HepG2 (cell line): Measurements from ENCODE around the gene SSH3. TPM values are rescaled to one million over a fixed set of nuclear protein-coding genes. Genes with fewer than 3 reads are reported as not detected.

ENCODE experiments used
- ARNT ChIP-seq: fragments of 450-650 bp; IDR thresholded peaks from 2 replicates; pipeline ENCODE4 v1.6.1; 2017
- EED ChIP-seq: sonication (generic); formaldehyde crosslinking; IDR thresholded peaks from 2 replicates; pipeline ENCODE4 v1.5.0; 2020; ENCODE audit warnings: mild to moderate bottlenecking, missing genetic modification reagents
- GABPA ChIP-seq, 2 experiments: IDR thresholded peaks; 2 replicates each; pipeline ENCODE4 v1.6.1; 2011 to 2016; ENCODE audit warnings: low read depth in 2 of 2, low read length in 1 of 2, missing biosample characterization in 1 of 2, missing genetic modification characterization in 1 of 2
- HNRNPH1 ChIP-seq: fragments of 200-400 bp; formaldehyde crosslinking; optimal IDR thresholded peaks from 2 replicates; pipeline ENCODE3; 2017; ENCODE audit warnings: mild to moderate bottlenecking, low read depth, low read length
- KLF9 ChIP-seq: IDR thresholded peaks from 2 replicates; pipeline ENCODE4 v1.6.1; 2016; ENCODE audit warnings: low read depth
- MXD3 ChIP-seq: IDR thresholded peaks from 2 replicates; pipeline ENCODE4 v1.6.1; 2016; ENCODE audit warnings: mild to moderate bottlenecking, missing biosample characterization, missing genetic modification reagents
- NR2F2 ChIP-seq: IDR thresholded peaks from 2 replicates; pipeline ENCODE4 v1.6.1; 2012; ENCODE audit warnings: low read depth, inconsistent platforms, borderline replicate concordance
- RBFOX2 ChIP-seq: fragments of 200-400 bp; formaldehyde crosslinking; IDR thresholded peaks from 2 replicates; pipeline ENCODE4 v1.6.1; 2017; ENCODE audit warnings: low read depth, mild to moderate bottlenecking, low read length
- SALL1 ChIP-seq: sonication (generic); formaldehyde crosslinking; IDR thresholded peaks from 2 replicates; pipeline ENCODE4 v1.8.0; 2022; ENCODE audit warnings: mild to moderate bottlenecking, missing genetic modification reagents
- TCF7L2 ChIP-seq: IDR thresholded peaks from 2 replicates; pipeline ENCODE4 v1.6.1; 2011; ENCODE audit warnings: mild to moderate bottlenecking, low read depth, low read length, moderate library complexity
- TFAP4 ChIP-seq: sonication (generic); IDR thresholded peaks from 2 replicates; pipeline ENCODE4 v1.6.1; 2016; ENCODE audit warnings: low read depth, borderline replicate concordance
- ZIK1 ChIP-seq: sonication (generic); formaldehyde crosslinking; IDR thresholded peaks from 2 replicates; pipeline ENCODE4 v1.5.0; 2020; ENCODE audit warnings: mild to moderate bottlenecking, low read depth, missing genetic modification reagents, borderline replicate concordance
- ZNF234 ChIP-seq: sonication (generic); formaldehyde crosslinking; conservative IDR thresholded peaks from 2 replicates; pipeline ENCODE4 v1.5.1; 2020; ENCODE audit warnings: mild to moderate bottlenecking, missing genetic modification reagents
- ZNF468 ChIP-seq: sonication (generic); formaldehyde crosslinking; IDR thresholded peaks from 2 replicates; pipeline ENCODE4 v1.8.0; 2022; ENCODE audit warnings: mild to moderate bottlenecking, moderate library complexity, missing genetic modification reagents
- ZNF564 ChIP-seq: sonication (generic); formaldehyde crosslinking; IDR thresholded peaks from 2 replicates; pipeline ENCODE4 v1.8.1; 2023; ENCODE audit warnings: mild to moderate bottlenecking, missing genetic modification reagents
- ZNF567 ChIP-seq: sonication (generic); formaldehyde crosslinking; IDR thresholded peaks from 2 replicates; pipeline ENCODE4 v1.8.1; 2023; ENCODE audit warnings: mild to moderate bottlenecking, missing genetic modification reagents, borderline replicate concordance
- ZNF605 ChIP-seq: sonication (generic); formaldehyde crosslinking; IDR thresholded peaks from 2 replicates; pipeline ENCODE4 v1.8.0; 2022; ENCODE audit warnings: mild to moderate bottlenecking, missing genetic modification reagents
- ZNF660 ChIP-seq: sonication (generic); formaldehyde crosslinking; IDR thresholded peaks from 2 replicates; pipeline ENCODE4 v1.5.1; 2020; ENCODE audit warnings: mild to moderate bottlenecking, low read depth, missing genetic modification reagents, borderline replicate concordance
- ZNF839 ChIP-seq: sonication (generic); formaldehyde crosslinking; IDR thresholded peaks from 2 replicates; pipeline ENCODE4 v1.4.0; 2020; ENCODE audit warnings: missing genetic modification reagents, mild to moderate bottlenecking, borderline replicate concordance
- ZNF841 ChIP-seq: sonication (generic); formaldehyde crosslinking; IDR thresholded peaks from 2 replicates; pipeline ENCODE4 v1.8.1; 2023; ENCODE audit warnings: missing genetic modification reagents, borderline replicate concordance
- polyA plus RNA-seq, 8 experiments: library from polyadenylated mRNA; depleted of rRNA in 3 of 8; stranded (reverse) in 7 of 8; unstranded in 1 of 8; fragments of >200 nt; fragmentation: Illumina TruSeq in 4 of 8; extraction: Trizol in 4 of 8; gene quantifications; 2 replicates each; pipeline versions ENCODE4 v1.2.1 to v1.2.3, GENCODE V29; 2011 to 2016; ENCODE audit warnings: low read depth in 4 of 8, missing spikeins in 1 of 8, mixed read lengths in 1 of 8; ENCODE audit not compliant: insufficient read depth in 1 of 8
- total RNA-seq, 5 experiments: library from RNA; depleted of rRNA; stranded (reverse); fragments of >200 nt; fragmentation: Illumina TruSeq; extraction: Trizol; gene quantifications; 2 replicates each; pipeline ENCODE4 v1.2.3, GENCODE V29; 2016; ENCODE audit warnings: low read depth in 1 of 5
- TF ChIP-seq, protein P1 (sequence below): sonication (generic); formaldehyde crosslinking; IDR thresholded peaks from 2 replicates; pipeline ENCODE4 v1.8.0; 2022; ENCODE audit warnings: missing genetic modification reagents, mild to moderate bottlenecking, moderate library complexity, borderline replicate concordance
- TF ChIP-seq, protein P2 (sequence below), 2 experiments: sonication (generic) in 1 of 2; formaldehyde crosslinking in 1 of 2; IDR thresholded peaks; 2 replicates each; pipeline versions ENCODE4 v1.6.1 to v1.9.0; 2014 to 2022; ENCODE audit warnings: antibody characterized with exemption in 1 of 2, borderline replicate concordance in 1 of 2, inconsistent platforms in 1 of 2, low read depth in 1 of 2, missing genetic modification reagents in 1 of 2

SSH3 gene
- total and polyA plus RNA-seq, 2 of the 13 experiments (the other 11 are each of a cell fraction or from before 2014, with no cell fraction given): 12.4 to 18.8 TPM

- TF ChIP-seq ZNF839 (no peak), ZNF564 (CRISPR knock-in tag) (peak; percentile 23; the same call in 1 of the 2 replicates), ZNF841 (CRISPR knock-in tag) (0 out of 2 replicates have a peak, but pooled peaks have one; percentile 10), TCF7L2 (no peak), EED (CRISPR knock-in tag) (peak; percentile 11; the same call in 1 of the 2 replicates), HNRNPH1 (peak; percentile 5), NR2F2 (no peak; the same call in 1 of the 2 replicates), ZNF234 (CRISPR knock-in tag) (no peak), RBFOX2 (no peak), ZNF567 (CRISPR knock-in tag) (peak; percentile 96; the same call in 1 of the 2 replicates), ZNF660 (CRISPR knock-in tag) (no peak), KLF9 (CRISPR knock-in tag) (no peak), MXD3 (CRISPR knock-in tag) (no peak), ZIK1 (CRISPR knock-in tag) (no peak; the same call in 1 of the 2 replicates), GABPA (IDR thresholded peaks at IDR 0.05; ENCODE audit: low read depth, low read length) (no peak), GABPA (CRISPR knock-in tag; IDR thresholded peaks at IDR 0.05; ENCODE audit: low read depth) (no peak), SALL1 (CRISPR knock-in tag) (no peak), ZNF605 (CRISPR knock-in tag) (peak; percentile 57), TFAP4 (peak; percentile 27; the same call in 1 of the 2 replicates), ARNT (no peak), ZNF468 (CRISPR knock-in tag) (peak; percentile 36; the same call in 1 of the 2 replicates)
- TF ChIP-seq, protein P1, sequence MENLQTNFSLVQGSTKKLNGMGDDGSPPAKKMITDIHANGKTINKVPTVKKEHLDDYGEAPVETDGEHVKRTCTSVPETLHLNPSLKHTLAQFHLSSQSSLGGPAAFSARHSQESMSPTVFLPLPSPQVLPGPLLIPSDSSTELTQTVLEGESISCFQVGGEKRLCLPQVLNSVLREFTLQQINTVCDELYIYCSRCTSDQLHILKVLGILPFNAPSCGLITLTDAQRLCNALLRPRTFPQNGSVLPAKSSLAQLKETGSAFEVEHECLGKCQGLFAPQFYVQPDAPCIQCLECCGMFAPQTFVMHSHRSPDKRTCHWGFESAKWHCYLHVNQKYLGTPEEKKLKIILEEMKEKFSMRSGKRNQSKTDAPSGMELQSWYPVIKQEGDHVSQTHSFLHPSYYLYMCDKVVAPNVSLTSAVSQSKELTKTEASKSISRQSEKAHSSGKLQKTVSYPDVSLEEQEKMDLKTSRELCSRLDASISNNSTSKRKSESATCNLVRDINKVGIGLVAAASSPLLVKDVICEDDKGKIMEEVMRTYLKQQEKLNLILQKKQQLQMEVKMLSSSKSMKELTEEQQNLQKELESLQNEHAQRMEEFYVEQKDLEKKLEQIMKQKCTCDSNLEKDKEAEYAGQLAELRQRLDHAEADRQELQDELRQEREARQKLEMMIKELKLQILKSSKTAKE: no peak
- TF ChIP-seq, protein P2, sequence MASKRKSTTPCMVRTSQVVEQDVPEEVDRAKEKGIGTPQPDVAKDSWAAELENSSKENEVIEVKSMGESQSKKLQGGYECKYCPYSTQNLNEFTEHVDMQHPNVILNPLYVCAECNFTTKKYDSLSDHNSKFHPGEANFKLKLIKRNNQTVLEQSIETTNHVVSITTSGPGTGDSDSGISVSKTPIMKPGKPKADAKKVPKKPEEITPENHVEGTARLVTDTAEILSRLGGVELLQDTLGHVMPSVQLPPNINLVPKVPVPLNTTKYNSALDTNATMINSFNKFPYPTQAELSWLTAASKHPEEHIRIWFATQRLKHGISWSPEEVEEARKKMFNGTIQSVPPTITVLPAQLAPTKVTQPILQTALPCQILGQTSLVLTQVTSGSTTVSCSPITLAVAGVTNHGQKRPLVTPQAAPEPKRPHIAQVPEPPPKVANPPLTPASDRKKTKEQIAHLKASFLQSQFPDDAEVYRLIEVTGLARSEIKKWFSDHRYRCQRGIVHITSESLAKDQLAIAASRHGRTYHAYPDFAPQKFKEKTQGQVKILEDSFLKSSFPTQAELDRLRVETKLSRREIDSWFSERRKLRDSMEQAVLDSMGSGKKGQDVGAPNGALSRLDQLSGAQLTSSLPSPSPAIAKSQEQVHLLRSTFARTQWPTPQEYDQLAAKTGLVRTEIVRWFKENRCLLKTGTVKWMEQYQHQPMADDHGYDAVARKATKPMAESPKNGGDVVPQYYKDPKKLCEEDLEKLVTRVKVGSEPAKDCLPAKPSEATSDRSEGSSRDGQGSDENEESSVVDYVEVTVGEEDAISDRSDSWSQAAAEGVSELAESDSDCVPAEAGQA (IDR thresholded peaks at IDR 0.05; ENCODE audit: low read depth): peak; percentile 57
- TF ChIP-seq, protein P2 (CRISPR knock-in tag; IDR thresholded peaks at IDR 0.05; ENCODE audit: borderline replicate concordance): no peak
Observed at GRCh38 chr11:67288198-67288451, 15.2 kb upstream of the SSH3 start (continued).
